GM13976 (cell line): ENCODE data around the gene MICU2.

Experiments
- DNase-seq: peaks from one replicate; pipeline ENCODE4 v3.0.0; 2012; ENCODE audit warnings: low spot score
- CTCF ChIP-seq: IDR thresholded peaks from 2 replicates; pipeline ENCODE4 v1.5.1; 2012; ENCODE audit warnings: borderline replicate concordance, mild to moderate bottlenecking; ENCODE audit not compliant: insufficient read depth; ENCODE audit errors: extremely low read depth, missing control alignments, control extremely low read depth
- in situ Hi-C: fragments of 300-500 bp; cut with MboI; formaldehyde crosslinking; loops from one replicate; pipeline ENCODE4 v1.12.0; 2022; ENCODE audit warnings: low sequenced_read_pairs, mixed read lengths, inconsistent platforms; ENCODE audit not compliant: unreplicated experiment

Gene MICU2

GRCh38 chr13:21530656-21531055, 73.3 kb downstream of the MICU2 start:
- DNase-seq, result no peak
- in situ Hi-C loops, result no loop called here
- no peak for TF ChIP-seq CTCF

- TF ChIP-seq CTCF, result no peak
- no peak for DNase-seq
- in situ Hi-C loops, result no loop called here
Measured at GRCh38 chr13:21529146-21529893, 74.7 kb downstream of the MICU2 start.

- in situ Hi-C loops, result no loop called here
- DNase-seq, result no peak
- no peak for TF ChIP-seq CTCF
Measured at GRCh38 chr13:21528616-21529015, 75.4 kb downstream of the MICU2 start.

- no peak for TF ChIP-seq CTCF
- no peak for DNase-seq
- in situ Hi-C loops, result no loop called here
Measured at GRCh38 chr13:21526707-21527540, 77.0 kb downstream of the MICU2 start.

- TF ChIP-seq CTCF, result no peak
- in situ Hi-C loops, result no loop called here
- no peak for DNase-seq
Measured at GRCh38 chr13:21522847-21523246, 81.1 kb downstream of the MICU2 start.

GRCh38 chr13:21522130-21522529, 81.8 kb downstream of the MICU2 start:
- no peak for TF ChIP-seq CTCF
- in situ Hi-C loops, result no loop called here
- no peak for DNase-seq
